H1 (cell line): ENCODE measurements around the gene MAP3K10. TPM values are rescaled to one million over a fixed set of nuclear protein-coding genes. Genes with fewer than 3 reads are reported as not detected.

Experiments used
- ATF2 ChIP-seq: IDR thresholded peaks from 2 replicates; pipeline ENCODE4 v1.6.1; 2012; ENCODE audit warnings: low read length, inconsistent platforms
- CBX5 ChIP-seq: fragments of 300-800, 300-1000 bp; sonication (generic); IDR thresholded peaks from 2 replicates; pipeline ENCODE4 v1.7.1; 2016; ENCODE audit warnings: antibody characterized with exemption, low read length, low read depth
- CHD7 ChIP-seq: fragments of 300-600 bp; sonication (generic); IDR thresholded peaks from 2 replicates; pipeline ENCODE4 v1.7.1; 2012; ENCODE audit warnings: low read length, moderate library complexity, mild to moderate bottlenecking, inconsistent platforms; ENCODE audit not compliant: insufficient replicate concordance
- E2F6 ChIP-seq: IDR thresholded peaks from 2 replicates; pipeline ENCODE4 v1.6.1; 2012; ENCODE audit warnings: inconsistent platforms
- EP300 ChIP-seq, 2 experiments: IDR thresholded peaks; 1 replicate in 1 of 2; 2 replicates in 1 of 2; pipeline ENCODE4 v1.6.1; 2011 to 2012; ENCODE audit warnings: low read depth in 2 of 2, low read length in 2 of 2, mild to moderate bottlenecking in 2 of 2, borderline replicate concordance in 1 of 2, inconsistent platforms in 1 of 2, moderate library complexity in 1 of 2
- RFX5 ChIP-seq: IDR thresholded peaks from 2 replicates; pipeline ENCODE4 v1.6.1; 2011; ENCODE audit warnings: low read depth, low read length, improper control_type of control experiment, borderline replicate concordance
- SAP30 ChIP-seq: fragments of 300-600 bp; sonication (generic); IDR thresholded peaks from 2 replicates; pipeline ENCODE4 v1.7.1; 2012; ENCODE audit warnings: low read length, moderate library complexity, mild to moderate bottlenecking, inconsistent platforms; ENCODE audit not compliant: insufficient read depth, insufficient replicate concordance
- polyA plus RNA-seq, 7 experiments: library from polyadenylated mRNA; depleted of rRNA in 3 of 7; stranded (reverse) in 5 of 7; unstranded in 2 of 7; fragments of >200 nt in 5 of 7; fragments of 200-250 nt in 2 of 7; gene quantifications; 1 replicate in 5 of 7; 2 replicates in 1 of 7; 4 replicates in 1 of 7; pipeline versions ENCODE4 v1.2.1 to v1.2.3, GENCODE V29; 2011 to 2013; ENCODE audit warnings: missing spikeins in 2 of 7, mixed read lengths in 2 of 7
- total RNA-seq: library from RNA; stranded (reverse); fragmentation: NEBNext Ultra II Directional; extraction: Animal tissue kit (Norgen Biotek cat#: 25700); gene quantifications from 2 replicates; pipeline ENCODE4 v1.2.1, GENCODE V29; 2021

MAP3K10 gene
- total and polyA plus RNA-seq, 2 of the 8 experiments (the other 6 are each of a cell fraction or from before 2014, with no cell fraction given): 4.9 to 15.9 TPM

GRCh38 chr19:40241809-40242384 is 50.7 kb downstream of the MAP3K10 start (continued):
- TF ChIP-seq CHD7 (no peak), ATF2 (no peak), CBX5 (no peak), E2F6 (no peak), RFX5 (no peak), EP300 (IDR thresholded peaks at IDR 0.05; ENCODE audit: borderline replicate concordance in 1 of 2, low read depth in 2 of 2, low read length in 2 of 2) (no peak), SAP30 (no peak)
